NCI-H128 (cell line): ENCODE data around the gene GOLGA3.
"Not testable (repeated sequence)": the region's sequence is repeated elsewhere in the genome, so short reads cannot be mapped to it uniquely, and the experiment has no call there.

Source experiments
- DNase-seq: peaks from one replicate; lab custom pipeline; 2025; ENCODE audit not compliant: unreplicated experiment; lab: John Stamatoyannopoulos, UW

The GOLGA3 gene

GRCh38 chr12:132781938-132782337 is 46.7 kb downstream of the GOLGA3 start:
- DNase-seq, result no peak

DNA sequence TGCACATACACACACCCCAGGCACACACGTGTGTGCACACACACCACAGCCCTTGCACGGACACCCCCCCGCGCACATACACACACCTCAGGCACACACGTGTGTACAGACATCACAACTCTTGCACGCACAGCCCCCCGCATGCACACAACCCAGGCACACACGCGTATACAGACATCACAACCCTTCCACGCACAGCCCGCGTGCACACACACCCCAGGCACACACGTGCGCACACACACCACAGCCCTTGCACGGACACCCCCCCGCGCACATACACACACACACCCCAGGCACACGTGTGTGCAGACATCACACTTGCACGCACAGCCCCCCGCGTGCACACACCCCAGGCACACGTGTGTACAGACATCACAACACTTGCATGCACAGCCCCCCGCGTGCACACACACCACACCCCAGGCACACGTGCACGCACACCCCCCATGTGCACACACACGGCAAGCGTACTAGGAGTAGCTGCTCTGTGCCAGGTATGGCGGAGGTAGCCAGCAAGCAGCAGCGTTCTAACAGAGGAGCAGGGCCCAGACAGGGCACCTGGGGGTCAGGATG is 48.8 kb downstream of the GOLGA3 start:
- DNase-seq, result no peak

GRCh38 chr12:132777614-132778013 is 51.1 kb downstream of the GOLGA3 start:
- DNase-seq, result no peak

DNA sequence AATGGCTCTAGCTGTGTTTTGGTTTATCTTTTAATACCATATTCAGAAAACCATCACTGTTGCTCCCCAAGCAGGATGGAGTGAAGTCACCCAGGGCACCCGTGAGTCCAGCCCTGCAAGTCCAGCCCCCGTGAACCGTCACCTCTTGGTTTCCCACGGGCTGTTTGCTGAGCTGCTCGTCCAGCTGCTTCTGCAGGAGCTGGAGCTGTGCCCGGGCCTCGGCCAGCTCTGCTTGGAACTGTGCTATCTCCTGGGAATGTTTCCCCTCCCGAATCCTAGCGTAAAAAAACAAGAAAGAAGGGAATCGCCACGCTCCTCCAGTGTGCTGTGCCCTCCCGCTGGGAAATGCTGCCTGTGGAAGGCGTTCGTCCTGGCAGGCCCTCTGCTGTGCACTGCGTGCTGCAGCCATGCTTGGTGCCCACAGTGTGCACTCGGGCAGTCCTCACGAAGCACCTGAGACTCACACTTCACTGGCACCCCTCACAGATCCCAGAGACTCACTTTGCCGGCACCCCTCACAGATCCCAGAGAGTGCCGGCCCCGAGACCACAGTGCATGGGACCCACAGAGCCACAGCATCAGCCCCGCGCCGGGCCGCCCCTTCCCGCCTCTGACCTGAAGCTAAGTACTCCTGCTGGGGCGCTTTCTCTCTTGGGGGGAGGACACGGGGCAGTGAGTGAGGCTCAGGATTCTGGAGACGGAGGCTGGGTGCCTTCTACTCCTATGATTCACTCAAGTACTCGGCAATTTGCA is 51.7 kb downstream of the GOLGA3 start:
- DNase-seq, result peak; percentile 29

- DNase-seq, result not testable (repeated sequence)
These were observed 52.4 kb downstream of the GOLGA3 start for GRCh38 chr12:132776230-132776625.

- DNase-seq, result no peak
These were observed 53.0 kb downstream of the GOLGA3 start for GRCh38 chr12:132775502-132776229.

- DNase-seq, result no peak
These were observed 53.9 kb downstream of the GOLGA3 start for GRCh38 chr12:132774646-132775275.

DNA sequence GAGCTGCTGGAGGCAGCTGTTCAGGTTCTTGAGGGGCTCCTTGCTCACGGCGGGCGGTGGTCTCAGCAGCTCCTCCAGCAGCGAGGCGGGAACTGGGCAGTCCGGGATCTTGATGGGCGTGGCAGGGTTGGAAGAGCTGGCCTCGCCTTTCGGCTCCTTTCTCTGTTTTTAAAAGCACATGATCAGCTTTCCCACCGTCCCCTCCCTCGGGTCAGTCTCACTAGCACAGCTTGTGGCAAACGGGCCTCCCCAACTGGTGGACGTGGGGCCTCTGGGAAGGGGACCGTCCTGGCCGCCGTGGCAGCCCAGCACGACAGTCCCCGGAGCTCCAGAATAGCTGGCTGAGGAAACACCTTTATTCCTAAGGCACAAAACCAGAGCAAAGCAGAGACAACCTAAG is 54.5 kb downstream of the GOLGA3 start:
- DNase-seq, result no peak

GRCh38 chr12:132773077-132773955 is 55.4 kb downstream of the GOLGA3 start:
- DNase-seq, result no peak

DNA sequence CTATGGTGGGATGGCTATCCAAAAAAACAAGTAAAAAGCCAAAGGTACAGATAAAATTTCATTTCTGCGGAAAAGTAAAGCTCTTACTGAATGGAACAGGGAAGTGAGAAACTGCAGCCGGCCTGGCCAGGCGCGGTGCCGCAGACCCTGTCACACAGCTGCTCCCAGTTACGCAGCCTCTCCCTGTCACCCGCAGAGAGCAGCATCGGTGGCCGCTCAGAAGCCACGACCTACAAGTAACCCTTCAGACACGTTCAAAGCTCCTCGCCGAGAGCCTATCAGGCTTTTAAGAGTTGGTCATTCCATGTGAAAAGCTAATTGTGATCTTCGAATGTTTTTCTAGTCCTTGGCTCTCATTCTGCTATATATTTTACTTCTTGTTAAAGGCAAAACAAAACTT is 56.1 kb downstream of the GOLGA3 start:
- DNase-seq, result no peak

DNA sequence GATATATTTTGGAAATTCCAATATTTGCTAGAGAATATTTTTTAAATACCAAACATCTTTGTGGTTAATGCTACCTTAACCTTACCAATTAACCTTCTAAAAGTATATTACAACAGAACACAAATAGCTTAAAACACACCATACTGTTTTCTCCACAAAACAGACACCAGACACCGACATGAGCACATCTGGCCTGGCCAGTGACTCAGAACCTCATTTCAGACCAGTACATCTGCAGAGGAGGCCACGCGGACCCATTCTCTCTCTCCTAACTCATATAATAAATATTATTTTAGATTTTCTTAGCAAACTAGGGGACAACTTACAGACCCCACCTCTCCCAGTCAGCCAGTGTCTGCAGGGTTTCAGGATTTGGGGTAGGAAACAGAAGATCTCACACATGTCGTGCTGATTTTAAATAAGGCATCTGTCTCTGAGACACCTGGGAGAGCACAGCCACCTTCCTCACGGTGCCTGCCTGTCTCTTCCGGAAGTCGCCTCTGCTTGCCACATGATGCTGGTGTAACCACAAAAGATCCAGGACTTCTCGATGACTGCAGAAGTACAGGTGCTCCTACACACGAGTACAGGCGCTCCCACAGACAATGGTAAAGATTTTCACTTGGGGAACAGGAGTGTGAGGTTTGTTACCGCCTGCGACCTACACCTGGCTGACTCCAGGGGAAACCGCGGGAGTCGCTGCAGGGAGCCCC is 57.4 kb downstream of the GOLGA3 start:
- no peak for DNase-seq

DNA sequence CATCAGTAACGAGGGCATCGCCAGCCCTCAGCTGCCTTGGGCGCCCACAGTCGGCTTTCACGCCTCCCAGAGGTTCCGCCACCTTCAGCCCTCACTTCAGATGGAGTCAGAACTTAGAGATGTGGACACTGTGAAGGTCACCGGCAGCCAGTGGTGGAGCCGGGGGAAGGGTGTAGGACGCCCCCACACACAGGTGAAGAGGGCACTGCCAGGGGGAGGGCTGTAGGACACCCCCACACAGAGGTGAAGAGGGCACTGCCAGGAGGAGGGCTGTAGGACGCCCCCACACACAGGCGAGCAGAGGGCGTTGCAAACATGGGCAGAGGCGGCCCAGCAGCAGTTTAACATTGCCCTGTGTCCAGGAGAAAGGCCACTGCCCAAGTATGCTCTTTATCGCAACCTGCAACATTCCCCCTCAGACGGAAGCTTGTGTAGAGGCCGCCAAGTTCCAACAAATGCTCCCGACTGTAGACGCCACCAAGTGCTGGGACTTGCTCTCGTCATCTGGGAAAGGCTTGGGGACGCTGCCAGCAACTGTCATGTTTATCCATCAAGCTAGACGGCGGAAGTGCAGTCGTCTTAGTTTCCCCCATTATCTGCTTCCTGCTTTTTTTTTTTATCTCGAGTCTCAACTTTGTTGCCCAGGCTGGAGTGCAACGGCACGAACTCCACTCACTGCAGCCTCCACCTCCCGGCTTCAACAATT is 62.1 kb downstream of the GOLGA3 start:
- DNase-seq, result no peak

DNA sequence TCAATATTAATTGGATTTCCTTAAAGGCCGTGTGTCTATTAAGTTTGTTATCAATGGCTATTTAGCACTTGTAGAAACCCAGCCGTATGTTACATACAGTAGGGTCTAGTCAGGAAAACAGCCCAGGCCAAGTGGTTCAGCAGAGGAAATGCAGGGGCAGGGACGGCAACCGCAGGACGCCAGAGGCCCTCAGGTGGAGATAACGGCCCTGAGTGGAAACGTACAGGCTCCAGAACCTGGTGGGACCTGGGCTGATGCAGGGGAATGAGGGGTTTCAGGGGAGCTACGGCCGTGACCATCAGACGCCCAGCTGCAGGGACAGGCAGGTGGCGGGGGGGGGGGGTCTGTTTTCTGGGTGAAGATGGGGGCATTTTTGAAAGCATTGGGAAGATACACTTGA is 63.3 kb downstream of the GOLGA3 start:
- DNase-seq, result no peak

DNA sequence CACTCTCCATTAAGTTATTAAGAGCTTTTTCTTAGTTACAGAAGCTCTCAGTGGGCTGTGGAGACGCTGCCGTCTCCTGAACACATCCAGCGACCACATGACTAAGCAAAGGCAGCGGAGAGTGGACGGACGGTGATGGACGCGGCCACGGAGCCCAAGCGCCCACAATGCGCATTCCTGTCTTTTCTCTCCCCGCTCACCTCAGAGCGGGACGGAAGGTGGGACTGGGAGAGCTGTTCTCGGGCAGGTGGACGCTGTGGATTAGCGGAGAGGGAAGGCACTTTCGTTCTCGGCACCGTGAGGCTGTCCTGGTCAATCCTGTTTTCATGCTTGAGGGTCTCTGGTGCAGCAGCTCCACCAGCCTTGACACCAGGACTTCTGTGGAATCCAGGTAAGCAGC is 64.4 kb downstream of the GOLGA3 start:
- DNase-seq, result no peak

DNA sequence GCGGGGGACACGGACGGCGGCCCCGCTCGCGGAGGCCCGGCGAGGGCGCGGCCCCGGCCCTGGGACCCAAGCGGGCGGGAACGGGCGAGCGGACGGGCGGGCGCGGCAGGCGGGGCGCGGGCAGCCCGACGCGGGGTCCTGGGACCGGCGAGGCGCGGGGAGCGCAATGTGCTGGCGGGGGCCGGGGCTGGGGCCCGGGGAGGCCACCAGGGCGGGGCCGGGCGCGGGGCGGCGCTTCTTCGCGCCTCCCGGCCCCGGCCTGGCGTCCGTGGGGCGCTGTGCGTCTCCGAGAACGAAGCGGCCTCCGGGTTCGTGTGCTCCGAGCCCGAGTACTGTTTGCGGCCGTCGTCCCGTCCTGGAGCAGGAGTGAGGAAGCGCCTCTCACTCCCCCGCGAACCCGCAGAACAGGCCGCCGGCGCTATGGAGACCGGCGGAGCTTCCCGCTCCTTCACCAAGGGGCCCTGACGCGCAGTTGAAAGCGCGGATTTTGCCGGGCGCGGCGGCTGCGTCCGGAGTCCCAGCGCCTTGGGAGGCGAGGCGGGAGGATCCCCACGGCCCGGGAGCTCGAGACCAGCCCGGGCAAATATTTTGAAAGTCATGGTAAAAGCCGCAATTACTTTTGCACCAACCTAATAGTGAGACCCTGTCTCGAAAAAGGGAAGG is 66.6 kb downstream of the GOLGA3 start:
- peak; percentile 65 for DNase-seq

DNA sequence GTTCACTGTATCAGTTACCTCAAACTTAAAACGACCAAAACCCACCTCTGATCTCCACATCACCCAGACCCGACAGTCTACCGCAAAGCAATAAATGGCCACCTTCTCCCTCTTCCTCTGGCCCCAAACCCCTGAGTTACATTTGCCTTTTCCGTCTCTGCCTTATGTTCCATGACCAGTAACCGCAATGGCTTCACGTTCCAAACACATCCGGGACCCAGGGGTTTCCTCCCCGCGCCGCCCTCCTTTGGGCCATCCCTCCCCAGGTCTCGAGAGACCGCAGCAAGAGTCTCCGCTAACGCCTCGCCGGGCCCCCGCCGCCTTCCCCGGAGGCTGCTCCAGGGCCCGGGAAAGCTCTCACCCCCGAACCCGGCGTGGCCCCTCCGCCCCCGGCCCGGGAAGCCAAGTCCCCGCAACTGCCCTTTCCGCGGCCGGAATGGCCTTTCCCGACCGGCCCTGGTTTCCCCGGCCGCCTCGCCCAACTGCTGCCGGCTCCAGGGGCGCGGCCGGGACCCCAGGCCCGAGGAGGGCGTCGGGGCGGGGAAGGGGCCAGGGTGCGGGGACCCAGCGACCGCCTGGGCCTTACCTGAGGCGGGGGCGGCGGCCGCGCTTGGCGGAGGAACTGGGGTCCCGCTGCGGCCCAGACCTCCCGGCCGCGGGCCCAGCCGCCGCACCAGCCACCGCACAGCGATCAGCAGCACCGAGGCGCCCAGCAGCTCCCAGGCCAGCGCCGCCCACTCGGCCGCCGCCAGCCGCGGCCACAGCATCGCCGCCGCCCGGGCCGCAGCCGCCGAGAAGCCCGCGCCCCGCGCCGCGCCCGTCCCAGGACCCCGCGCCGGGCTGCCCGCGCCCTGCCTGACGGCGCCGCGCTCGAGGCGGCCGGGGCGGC is 67.4 kb downstream of the GOLGA3 start, which contains the start of gene ANKLE2:
ANKLE2 (minus strand) TSS at position 801 of the 889 bp plus-strand sequence; CDS start at position 767, 34 bp downstream.
- no peak for DNase-seq

GRCh38 chr12:132759359-132759758 is 69.3 kb downstream of the GOLGA3 start:
- DNase-seq, result no peak

DNA sequence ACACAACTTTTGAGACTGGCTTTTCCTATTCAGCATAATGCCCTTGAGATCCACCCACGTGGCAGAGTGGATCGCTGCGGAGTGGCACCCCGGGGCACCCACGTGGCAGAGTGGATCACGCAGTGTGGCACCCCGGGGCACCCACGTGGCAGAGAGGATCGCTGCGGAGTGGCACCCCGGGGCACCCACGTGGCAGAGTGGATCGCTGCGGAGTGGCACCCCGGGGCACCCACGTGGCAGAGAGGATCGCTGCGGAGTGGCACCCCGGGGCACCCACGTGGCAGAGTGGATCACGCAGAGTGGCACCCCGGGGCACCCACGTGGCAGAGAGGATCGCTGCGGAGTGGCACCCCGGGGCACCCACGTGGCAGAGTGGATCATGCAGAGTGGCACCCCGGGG is 69.8 kb downstream of the GOLGA3 start:
- not testable (repeated sequence) for DNase-seq
